KBM-7 (cell line): Measurements from ENCODE around the gene PTPN23.

Experiments
- DNase-seq: peaks from one replicate; pipeline ENCODE4 v3.0.0-alpha.2; 2015
- in situ Hi-C: fragments of 300-500 bp; cut with MboI; formaldehyde crosslinking; loops from 2 replicates; pipeline ENCODE4 v1.14.3; 2020; ENCODE audit warnings: low sequenced_read_pairs, low pct_unique_long_range_greater_than_20kb, mixed read lengths

The PTPN23 gene

GRCh38 chr3:47414161-47414564, 33.3 kb downstream of the PTPN23 start:
- in situ Hi-C loops: no loop called here
- no peak for DNase-seq

DNA sequence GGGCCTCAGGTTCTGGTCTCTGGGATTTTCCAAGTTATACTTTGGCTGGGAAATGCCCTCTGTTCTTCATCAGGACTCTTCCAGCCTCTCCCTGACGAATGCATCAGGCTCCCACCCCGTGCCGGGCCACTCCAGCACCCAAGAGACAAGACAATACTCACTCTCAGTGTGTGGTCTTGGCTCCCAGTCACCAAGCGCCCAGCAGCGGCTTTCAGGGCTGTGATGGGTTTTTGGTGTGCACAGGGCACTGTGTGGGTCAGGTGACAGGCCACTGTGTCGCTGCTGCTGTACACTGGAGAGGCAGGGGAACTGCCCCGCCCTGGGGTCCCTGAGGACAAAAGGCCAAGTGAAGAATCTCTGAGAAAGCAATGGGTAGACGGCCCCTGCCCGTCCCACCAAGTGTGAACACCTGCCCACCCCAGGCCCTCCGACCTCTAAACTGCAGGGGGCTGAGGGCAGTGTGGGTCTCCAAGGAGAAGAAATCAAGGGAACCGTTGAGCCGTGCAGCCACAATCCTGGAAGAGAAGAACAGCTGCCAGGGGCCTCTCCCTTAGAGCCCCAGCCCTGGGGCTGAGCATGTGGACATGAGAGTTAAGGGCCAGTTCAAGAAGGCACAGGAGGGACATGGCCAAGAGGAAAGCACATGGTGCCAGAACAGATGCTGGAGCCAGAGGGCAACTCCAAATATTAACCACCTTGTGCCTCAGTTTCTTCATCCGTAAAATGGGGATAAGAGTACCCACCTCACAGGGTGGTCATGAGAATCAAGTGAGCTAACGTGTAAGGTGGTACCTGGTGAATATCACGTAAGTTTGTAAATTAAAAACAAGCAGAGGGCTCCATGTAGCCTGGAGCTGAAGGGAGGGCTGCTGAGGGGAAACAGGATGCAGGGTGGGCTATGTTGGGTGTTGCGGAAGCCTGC, 34.1 kb downstream of the PTPN23 start:
- in situ Hi-C loops: no loop called here

DNA sequence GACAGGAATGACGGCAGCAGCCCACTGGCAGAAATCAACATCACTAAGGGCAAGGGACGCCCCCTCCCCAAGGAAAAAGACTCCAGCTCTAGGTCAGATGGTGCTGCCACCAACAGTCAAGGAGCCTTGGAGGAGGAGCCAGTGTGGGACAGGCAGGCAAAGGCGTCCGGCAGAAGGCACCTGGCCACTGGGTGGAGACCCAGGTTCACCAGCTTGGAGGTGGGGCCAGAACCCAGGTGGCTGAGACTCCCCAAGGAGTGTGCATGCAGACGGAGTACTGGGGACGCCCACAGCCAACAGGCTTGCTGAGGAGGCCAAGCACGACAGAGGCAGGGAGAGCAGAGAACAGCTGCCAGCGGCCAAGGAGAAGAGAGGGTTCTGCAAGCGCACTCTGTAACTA, 35.2 kb downstream of the PTPN23 start:
- DNase-seq: no peak
- in situ Hi-C loops: no loop called here

More for the DNA sequence above, 34.1 kb downstream of the PTPN23 start:
- DNase-seq: no peak

DNA sequence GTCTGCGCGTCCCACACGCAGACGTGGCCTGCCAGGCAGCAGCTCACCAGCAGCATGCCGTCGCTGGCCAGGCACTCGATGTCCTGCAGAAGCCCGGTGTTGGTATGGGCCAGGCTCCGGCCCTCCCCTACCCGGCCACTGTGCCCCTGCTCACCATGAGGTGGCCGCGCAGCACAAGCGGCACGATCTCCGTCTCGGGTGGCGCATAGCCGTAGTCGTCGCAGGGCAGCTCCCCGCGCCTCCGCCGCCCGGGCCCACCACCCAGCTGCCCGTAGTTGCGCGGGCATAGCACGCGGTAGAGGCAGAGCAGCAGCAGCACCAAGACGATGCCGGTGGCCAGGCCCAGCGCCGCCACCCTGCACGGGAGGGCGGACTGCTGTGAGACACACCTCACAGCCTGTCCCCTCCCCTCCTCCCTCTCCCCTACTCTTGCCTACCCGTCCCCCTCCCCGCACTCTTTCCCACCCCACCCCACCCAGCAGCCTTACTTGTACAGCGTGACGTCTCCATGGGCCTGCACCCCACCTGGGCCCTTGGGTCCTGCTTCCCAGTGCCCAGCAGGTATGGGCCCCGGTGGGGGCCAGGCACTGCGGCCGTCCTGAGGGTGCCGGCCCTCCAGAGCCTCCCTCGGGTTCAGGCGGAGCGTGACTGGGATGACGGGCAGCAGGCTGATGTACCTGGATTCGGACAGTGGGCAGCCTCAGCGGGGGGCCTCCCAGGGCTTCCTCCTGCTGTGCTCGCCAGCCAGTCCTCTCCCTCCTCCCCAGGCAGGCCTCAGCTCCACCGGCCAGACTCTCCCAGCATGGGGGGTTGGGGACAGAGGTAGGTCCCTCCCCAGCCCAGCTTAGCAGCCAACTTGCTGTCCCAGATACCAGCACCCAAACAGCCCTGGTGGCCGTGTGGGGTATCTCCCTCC, 37.6 kb downstream of the PTPN23 start:
- in situ Hi-C loops: no loop called here
- no peak for DNase-seq

- in situ Hi-C loops: no loop called here
- DNase-seq: no peak
Observed at GRCh38 chr3:47419083-47420043, 38.5 kb downstream of the PTPN23 start.

- in situ Hi-C loops: no loop called here
- no peak for DNase-seq
Observed at GRCh38 chr3:47420044-47420430, 39.2 kb downstream of the PTPN23 start.

- in situ Hi-C loops: no loop called here
- peak; percentile 95 for DNase-seq
Observed at GRCh38 chr3:47420511-47421484, 40.0 kb downstream of the PTPN23 start.

DNA sequence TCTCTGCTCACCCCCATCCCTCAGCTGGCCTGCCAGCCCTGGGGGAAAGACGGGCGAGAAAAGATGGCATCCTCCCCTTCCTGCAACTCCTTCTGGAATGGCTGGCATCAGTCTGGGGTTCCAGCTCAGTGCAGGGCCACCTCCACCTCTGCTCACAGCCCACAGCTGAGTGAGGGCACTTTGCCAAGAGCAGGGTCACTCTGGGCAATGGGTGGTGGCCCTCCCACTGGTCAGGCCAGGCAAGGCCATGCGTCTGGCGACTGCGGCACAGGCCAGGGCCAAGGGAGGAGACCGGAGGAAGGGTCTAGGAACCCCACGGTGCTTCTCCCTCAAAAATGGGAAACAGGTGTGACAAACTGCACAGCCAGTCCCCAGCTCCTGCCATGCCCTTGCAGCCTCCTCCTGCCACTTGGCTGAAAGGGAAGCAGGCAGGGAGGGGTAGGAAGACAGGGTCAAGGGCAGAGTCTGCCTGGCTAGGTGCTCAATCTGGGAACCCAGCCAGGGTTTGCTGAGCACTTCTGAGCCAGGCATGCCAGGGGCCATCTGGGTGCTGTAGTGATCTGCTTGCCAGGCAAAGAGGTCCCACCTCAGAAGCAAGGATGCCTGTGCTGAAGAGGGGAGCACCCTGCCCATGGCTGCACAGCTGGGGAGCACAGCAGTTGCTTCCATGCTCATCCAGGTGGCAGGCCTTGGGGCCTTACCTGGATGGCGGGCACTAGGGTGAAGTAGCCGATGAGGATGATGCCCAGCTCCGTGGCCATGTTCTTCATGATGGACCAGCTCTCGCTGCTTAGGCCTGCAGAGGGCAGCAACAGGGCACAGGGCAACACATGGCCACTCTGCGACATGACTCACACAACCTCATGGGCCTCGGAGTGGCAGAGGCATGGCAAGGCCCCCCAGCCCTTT, 41.2 kb downstream of the PTPN23 start:
- no peak for DNase-seq
- in situ Hi-C loops: no loop called here

DNA sequence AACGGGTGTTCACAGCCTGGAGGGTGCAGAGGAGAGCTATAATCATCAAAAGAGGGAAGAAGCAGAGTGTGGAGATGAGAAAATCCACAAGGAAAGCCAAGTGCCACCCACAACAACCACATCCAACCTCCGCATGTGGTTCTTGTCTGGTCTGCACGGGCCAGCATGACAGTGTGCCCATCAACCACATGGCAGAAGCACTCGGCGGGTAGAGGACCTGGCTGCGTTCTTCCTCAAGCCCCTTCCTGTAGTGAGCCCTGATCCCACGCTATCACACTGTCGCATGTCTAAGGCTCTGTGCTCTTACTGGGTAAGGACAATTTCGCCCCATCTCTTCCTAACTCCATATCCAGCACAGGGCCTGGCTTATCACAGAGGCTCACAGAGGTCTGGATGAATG, 41.9 kb downstream of the PTPN23 start:
- no peak for DNase-seq
- in situ Hi-C loops: no loop called here

DNA sequence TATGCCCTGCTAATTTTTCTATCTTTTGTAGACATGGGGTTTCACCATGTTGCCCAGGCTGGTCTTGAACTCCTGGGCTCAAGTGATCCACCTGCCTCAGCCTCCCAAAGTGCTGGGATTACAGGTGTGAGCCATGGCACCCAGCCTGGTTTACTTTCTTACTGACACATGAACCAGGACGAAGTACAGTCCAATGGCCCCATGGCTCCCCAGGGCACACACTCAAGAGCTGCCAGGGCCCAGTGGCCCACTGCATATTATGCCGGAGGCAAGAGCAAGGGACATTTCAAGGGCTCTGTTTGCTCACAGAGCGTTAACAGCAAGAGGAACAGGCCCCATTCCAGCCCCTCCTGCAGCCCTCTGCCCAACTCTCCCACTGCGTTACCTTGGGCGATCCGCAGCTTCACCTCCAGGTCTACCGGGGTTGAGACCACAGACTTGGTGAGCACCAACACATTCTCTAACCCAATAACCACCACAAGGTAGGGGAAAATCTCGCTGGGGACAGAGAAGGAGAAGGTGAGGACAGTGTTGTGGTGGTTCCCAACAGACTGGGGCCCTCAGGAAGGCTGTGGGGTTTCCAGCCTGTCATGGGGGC, 42.8 kb downstream of the PTPN23 start:
- no peak for DNase-seq
- in situ Hi-C loops: no loop called here

GRCh38 chr3:47424434-47425382, 43.9 kb downstream of the PTPN23 start:
- in situ Hi-C loops: no loop called here
- no peak for DNase-seq

DNA sequence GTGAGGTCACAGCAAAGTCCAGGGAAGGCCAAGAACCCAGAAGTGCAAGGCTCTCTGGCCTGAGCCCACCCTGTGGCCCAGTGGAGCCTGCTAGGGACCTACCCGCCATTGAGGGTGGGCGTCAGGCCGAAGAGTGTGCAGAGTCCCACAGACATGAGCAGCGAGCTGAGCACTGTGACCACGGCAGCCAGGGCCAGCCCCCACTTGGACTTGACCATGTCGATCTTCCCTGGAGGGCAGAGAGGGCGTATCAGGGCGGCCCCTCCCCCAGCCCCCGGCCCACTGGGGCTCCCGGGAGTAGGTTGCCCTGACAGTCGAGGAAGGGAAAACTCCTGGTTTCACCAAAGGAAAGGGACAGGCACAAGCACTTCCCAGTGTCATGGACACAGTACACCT, 44.6 kb downstream of the PTPN23 start:
- DNase-seq: no peak
- in situ Hi-C loops: no loop called here

DNA sequence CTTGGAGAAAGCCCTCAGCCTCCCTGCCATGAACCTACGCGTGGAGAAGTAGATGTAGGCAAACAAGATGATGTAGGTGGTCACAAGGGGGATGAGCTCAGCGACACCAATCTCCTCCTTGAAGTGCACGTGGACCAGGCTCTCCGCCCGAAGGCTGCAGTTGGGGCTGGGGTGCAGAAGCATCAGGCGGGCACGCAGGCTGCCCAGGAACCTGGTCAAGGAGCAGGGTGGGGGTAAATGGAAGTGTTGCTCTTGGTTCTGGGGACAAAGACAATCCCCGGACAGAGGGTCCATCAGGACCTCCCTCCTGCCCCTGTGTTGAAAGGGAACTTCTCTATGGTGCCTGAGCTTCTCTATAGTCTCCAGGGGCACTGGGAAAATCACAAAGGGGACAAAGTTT, 45.1 kb downstream of the PTPN23 start:
- DNase-seq: no peak
- in situ Hi-C loops: no loop called here

- no peak for DNase-seq
- in situ Hi-C loops: no loop called here
Observed at GRCh38 chr3:47427866-47428265, 47.0 kb downstream of the PTPN23 start.

- in situ Hi-C loops: no loop called here
- no peak for DNase-seq
Observed at GRCh38 chr3:47428662-47429061, 47.8 kb downstream of the PTPN23 start.
